Heart right ventricle (tissue), 16 donors: ENCODE data around the gene SELPLG. TPM values are rescaled to one million over a fixed set of nuclear protein-coding genes. Genes with fewer than 3 reads are reported as not detected.

Experiments
- ATAC-seq, 8 donors: fragments of 200-7000 bp; cut with Tn5 transposase; one replicate each; pipeline ENCODE4 v1.9.1; 2020; ENCODE audit warnings: mild to moderate bottlenecking in 8 of 8, moderate library complexity in 8 of 8, moderate number of reproducible peaks in 1 of 8
- DNase-seq, 2 donors: peaks; one replicate each; pipeline ENCODE4 v3.0.0-alpha.2; 2020
- H3K27ac ChIP-seq, 10 donors: fragments of 200-600 bp; sonication (generic) in 2 of 10; one replicate each; pipeline versions ENCODE4 v1.5.0 to v1.8.0; 2020 to 2022; ENCODE audit warnings: mild to moderate bottlenecking in 3 of 10
- H3K27me3 ChIP-seq, 7 donors: fragments of 200-600 bp; one replicate each; pipeline ENCODE4 v1.8.0; 2021 to 2022; ENCODE audit warnings: mild to moderate bottlenecking in 2 of 7
- H3K36me3 ChIP-seq, 9 donors: fragments of 200-600 bp; sonication (generic) in 1 of 9; one replicate each; pipeline versions ENCODE4 v1.5.0 to v1.8.0; 2020 to 2022; ENCODE audit warnings: mild to moderate bottlenecking in 2 of 9
- H3K4me1 ChIP-seq, 9 donors: fragments of 200-600 bp; sonication (generic) in 1 of 9; one replicate each; pipeline versions ENCODE4 v1.5.0 to v1.8.0; 2020 to 2022; ENCODE audit warnings: mild to moderate bottlenecking in 4 of 9
- H3K4me3 ChIP-seq, 10 donors: fragments of 200-600 bp; sonication (generic) in 2 of 10; one replicate each; pipeline versions ENCODE4 v1.5.0 to v1.8.0; 2020 to 2022; ENCODE audit warnings: mild to moderate bottlenecking in 7 of 10, moderate library complexity in 2 of 10
- H3K9me3 ChIP-seq, 11 donors: fragments of 200-600 bp in 10 of 11; sonication (generic) in 2 of 11; one replicate each; pipeline versions ENCODE4 v1.5.0 to v1.8.0; 2013 to 2022; ENCODE audit warnings: mild to moderate bottlenecking in 2 of 11, control low read depth in 1 of 11, moderate library complexity in 1 of 11
- CTCF ChIP-seq, 9 donors: fragments of 200-600 bp; sonication (generic) in 2 of 9; IDR thresholded peaks; one replicate each; pipeline versions ENCODE4 v1.5.0 to v1.8.0; 2021 to 2022; ENCODE audit warnings: antibody characterized with exemption in 9 of 9, mild to moderate bottlenecking in 5 of 9, moderate library complexity in 1 of 9
- WGBS, 2 donors: extraction: QIAGEN DNeasy Blood & Tissue Kit; methylation state at CpG; one replicate each; pipeline ENCODE4 v1.1.7; 2013; ENCODE audit warnings: inconsistent platforms in 1 of 2; 5-methylcytosine and 5-hydroxymethylcytosine counted together
- intact Hi-C, 10 donors: fragments of 100-400 bp; cut with DNase I; formaldehyde crosslinking; loops; one replicate each; pipeline versions ENCODE4 v1.11.1 to v1.14.2; 2022
- polyA plus RNA-seq, 2 donors: library from polyadenylated mRNA; stranded (reverse); fragments of 200-250 nt; gene quantifications; one replicate each; pipeline ENCODE4 v1.2.3, GENCODE V29; 2013
- total RNA-seq, 10 donors: library from RNA; stranded (reverse); fragmentation: NEBNext Ultra II Directional in 3 of 10; extraction: Animal tissue kit (Norgen Biotek cat#: 25700) in 3 of 10; gene quantifications; one replicate each; pipeline versions ENCODE4 v1.2.1 to v1.2.4, GENCODE V29; 2021 to 2023
- donor health status: Arrhythmogenic right ventricular cardiomyopathy.
- donor health status: ischemic (EF 13 %, LVEDD 7.1; RV severe dilation, severe dysfunction).
- donor health status: healthy with polysubstance abuse.
- donor health status: DM: no; HTN: yes; CAD: no.
- donor health status: DM: no; HTN: no; CAD: no.
- donor health status: ischemic (EF 25% LVEDD 6.9; RV normal size, moderate dysfunction).
- donor health status: ischemic (EF 25% LVEDD 5.7; RV mildly dilated, moderate dysfunction).
- donor health status: healthy.
- donor health status: DM: yes; HTN: yes; CAD: no.
- donor health status: Ischemic cardiomyopathy.
- donor health status: ischemic (EF 35%, LVEDD 5.7; RV mildly dilated, moderate dysfunction).
- donor health status: nonischemic (EF 11% LVEDD 7.7; RV severe dilation, severe dysfunction).
- donor health status: DM: yes; HTN: yes; CAD: no.
- donor health status: PGD.
- donor health status: ischemic (EF 29% LVEDD 5.4; RV normal size, mild dysfunction).
- donor health status: nonischemic (EF 23%, LVEDD 6.1; RV moderate dilation, normal function).

SELPLG gene
- total and polyA plus RNA-seq, 12 donors: 0.88 to 17.6 (median 2.4) TPM

GRCh38 chr12:108672054-108672453 is 38.4 kb upstream of the SELPLG start:
- ATAC-seq: no peak
- Histone ChIP-seq H3K9me3 (no peaks in the 10 kb centered on the region), H3K27me3 (no peaks in the 10 kb centered on the region), H3K36me3 (peaks cover 0 to 54% (median 1%) of the 10 kb centered on the region in 9 donors), H3K4me3 (no peak overlapping the region), H3K27ac (no peak overlapping the region), H3K4me1 (peaks cover 4 to 50% (median 28%) of the 10 kb centered on the region in 9 donors)
- intact Hi-C loops: loop anchor here in 1 of 10 donors (10.0 kb wide), 1 partner anchor 53 kb away; no protein-coding TSS in a partner anchor
- WGBS, 2 donors: 91 to 94% methylated on average over 3 of the region's 3 CpGs
- TF ChIP-seq CTCF (IDR thresholded peaks at IDR 0.05): no peak
- no peak for DNase-seq

- no peaks in the 10 kb centered on the region for H3K9me3 ChIP-seq
- intact Hi-C loops: loop anchor here in 1 of 10 donors (10.0 kb wide), 1 partner anchor 54 kb away; no protein-coding TSS in a partner anchor
- no peak for DNase-seq
- H3K27me3 ChIP-seq: no peaks in the 10 kb centered on the region
- H3K36me3 ChIP-seq: peaks cover 0 to 44% (median 0%) of the 10 kb centered on the region in 9 donors
- no peak for ATAC-seq
- H3K27ac ChIP-seq: no peak overlapping the region
- no peak for TF ChIP-seq CTCF (IDR thresholded peaks at IDR 0.05)
- H3K4me3 ChIP-seq: no peak overlapping the region
- peaks cover 4 to 51% (median 37%) of the 10 kb centered on the region in 9 donors for H3K4me1 ChIP-seq
- 91 to 94% methylated on average over 3 of the region's 3 CpGs for WGBS, 2 donors
Observed at GRCh38 chr12:108671110-108671509, 37.4 kb upstream of the SELPLG start.

- Histone ChIP-seq H3K36me3 (peaks cover 0 to 35% (median 0%) of the 10 kb centered on the region in 9 donors), H3K9me3 (no peaks in the 10 kb centered on the region), H3K27me3 (no peaks in the 10 kb centered on the region), H3K27ac (peak overlapping the region in 3 of 10 donors; percentile 1 to 35 (median 9)), H3K4me3 (no peak overlapping the region), H3K4me1 (peaks cover 4 to 61% (median 47%) of the 10 kb centered on the region in 9 donors)
- intact Hi-C loops: loop anchor here in 1 of 10 donors (10.0 kb wide), 1 partner anchor 55 kb away; no protein-coding TSS in a partner anchor
- DNase-seq: no peak
- 81 to 83% methylated on average over 7 of the region's 7 CpGs for WGBS, 2 donors
- TF ChIP-seq CTCF (IDR thresholded peaks at IDR 0.05): no peak
- no peak for ATAC-seq
Observed at GRCh38 chr12:108670066-108670631, 36.5 kb upstream of the SELPLG start.

GRCh38 chr12:108668542-108668941 is 34.8 kb upstream of the SELPLG start:
- Histone ChIP-seq H3K4me3 (no peak overlapping the region), H3K27me3 (no peaks in the 10 kb centered on the region), H3K36me3 (peaks cover 0 to 21% (median 0%) of the 10 kb centered on the region in 9 donors), H3K4me1 (peaks cover 7 to 76% (median 62%) of the 10 kb centered on the region in 9 donors), H3K9me3 (no peaks in the 10 kb centered on the region), H3K27ac (peak overlapping the region in 2 of 10 donors; percentile 83 to 86)
- intact Hi-C loops: loop anchor here in 9 of 10 donors (5.0 to 10.0 kb wide), 10 partner anchors 64 to 426 kb away; partner anchors contain the start of genes ALKBH2 (in 3 of the 9), SSH1 (in 3 of the 9), UNG (in 3 of the 9) and CORO1C (in 1 of the 9)
- DNase-seq (no peak), ATAC-seq (no peak)
- 83 to 88% methylated on average over 1 of the region's 1 CpG for WGBS, 2 donors
- no peak for TF ChIP-seq CTCF (IDR thresholded peaks at IDR 0.05)
